Fibroblast of skin of abdomen (primary cell): ENCODE data around the gene SEMA3D.
A peak's percentile ranks its signal among the peaks of the same experiment; 100 is the strongest.

Experiments
- DNase-seq: peaks from one replicate; pipeline ENCODE4 v3.0.0-alpha.2; 2013

The SEMA3D gene

DNA sequence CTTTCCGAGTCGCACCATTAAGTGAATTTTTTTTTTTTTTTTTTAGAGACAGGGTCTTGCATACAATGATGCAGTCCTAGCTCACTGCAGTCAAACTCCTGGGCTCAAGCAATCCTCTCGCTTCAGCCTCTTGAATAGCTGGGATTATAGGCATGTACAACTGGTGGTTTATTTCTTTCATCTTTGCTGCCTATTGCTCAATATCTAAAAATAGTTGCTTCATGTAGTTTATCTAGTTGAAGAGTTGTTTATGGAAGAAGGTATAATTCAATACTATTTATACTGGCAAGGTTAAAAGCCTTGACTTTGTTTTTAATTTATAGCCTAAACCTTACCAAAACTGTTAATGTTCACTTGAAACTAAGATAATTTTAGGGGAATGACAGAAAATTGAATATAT lies 66.9 kb downstream of the SEMA3D start:
- DNase-seq = no peak

DNA sequence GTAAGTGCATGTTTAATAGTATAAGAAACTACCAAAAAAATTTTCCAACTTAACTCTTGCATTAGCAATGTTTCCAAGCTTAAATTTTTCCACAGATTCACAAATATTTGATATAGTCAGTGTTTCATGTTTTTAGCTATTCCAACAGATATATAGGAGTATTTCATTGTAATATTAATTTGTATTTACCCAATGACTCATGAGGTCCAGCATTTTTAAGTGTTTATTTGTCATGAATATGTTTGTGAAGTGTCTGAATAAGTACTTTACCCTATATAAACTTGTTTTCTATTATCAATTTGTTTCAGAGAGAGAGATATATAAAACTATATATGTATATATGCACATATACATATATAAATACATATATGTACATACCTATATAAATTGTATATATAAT lies 71.0 kb downstream of the SEMA3D start:
- no peak for DNase-seq

GRCh38 chr7:85115006-85115405 lies 71.8 kb downstream of the SEMA3D start:
- DNase-seq = no peak

DNA sequence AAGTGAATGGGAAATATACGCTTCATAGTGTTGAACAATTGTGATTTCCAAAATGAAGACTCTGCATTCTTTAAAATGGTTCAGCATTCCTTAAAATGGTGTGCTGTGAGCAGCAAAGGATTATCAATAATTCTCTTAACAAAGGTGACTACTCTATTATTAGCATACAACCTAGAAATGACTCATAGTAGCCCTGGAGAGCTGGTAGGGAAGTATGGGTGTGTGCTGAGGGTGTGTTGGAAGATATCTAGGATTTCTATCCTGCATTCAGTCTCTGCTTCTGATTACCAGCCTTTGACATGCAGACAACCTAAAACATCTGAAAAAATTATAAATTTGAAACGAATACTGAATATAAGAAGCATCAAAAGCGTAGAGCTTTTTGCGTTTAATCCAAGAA lies 72.5 kb downstream of the SEMA3D start:
- no peak for DNase-seq

DNA sequence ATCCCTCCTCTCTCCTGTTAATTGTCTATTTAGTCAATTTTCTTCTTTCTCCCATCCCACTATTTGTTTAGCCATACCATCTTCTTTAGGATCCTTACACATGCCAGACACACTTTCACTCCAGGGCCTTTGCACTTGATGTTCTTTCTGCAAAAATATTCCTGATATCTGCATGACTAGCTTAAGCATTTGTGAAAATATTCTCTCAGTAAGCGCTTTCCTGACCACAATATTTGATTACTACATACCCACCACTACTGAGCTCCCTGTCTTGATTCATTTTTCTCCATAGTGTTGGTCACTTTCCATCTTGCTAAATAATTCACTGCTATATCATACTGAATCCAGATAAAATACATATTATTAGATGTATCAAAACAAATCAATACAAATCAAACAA lies 75.1 kb downstream of the SEMA3D start:
- DNase-seq = peak; percentile 45

- DNase-seq = no peak
Observed at GRCh38 chr7:85106719-85107118, 80.1 kb downstream of the SEMA3D start.

GRCh38 chr7:85104432-85105205 lies 82.2 kb downstream of the SEMA3D start:
- DNase-seq = peak; percentile 38

DNA sequence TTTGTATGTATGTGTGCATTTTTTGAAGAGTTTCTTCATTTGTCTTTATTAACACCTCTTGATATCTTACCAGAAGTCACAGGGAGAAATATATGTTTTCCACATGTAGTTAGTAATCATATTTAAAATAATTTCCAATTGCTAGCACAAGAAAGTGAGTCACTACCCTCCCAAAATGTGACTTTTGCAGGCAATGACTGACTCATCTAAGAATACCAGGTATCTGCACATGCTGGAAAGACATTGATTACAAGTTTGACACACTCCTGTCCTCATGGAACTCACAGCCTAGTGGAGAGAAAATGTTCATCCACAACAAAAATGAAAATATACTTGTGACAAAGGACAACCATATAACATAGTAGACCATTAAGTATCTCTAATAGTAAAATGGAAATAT lies 82.9 kb downstream of the SEMA3D start:
- no peak for DNase-seq

DNA sequence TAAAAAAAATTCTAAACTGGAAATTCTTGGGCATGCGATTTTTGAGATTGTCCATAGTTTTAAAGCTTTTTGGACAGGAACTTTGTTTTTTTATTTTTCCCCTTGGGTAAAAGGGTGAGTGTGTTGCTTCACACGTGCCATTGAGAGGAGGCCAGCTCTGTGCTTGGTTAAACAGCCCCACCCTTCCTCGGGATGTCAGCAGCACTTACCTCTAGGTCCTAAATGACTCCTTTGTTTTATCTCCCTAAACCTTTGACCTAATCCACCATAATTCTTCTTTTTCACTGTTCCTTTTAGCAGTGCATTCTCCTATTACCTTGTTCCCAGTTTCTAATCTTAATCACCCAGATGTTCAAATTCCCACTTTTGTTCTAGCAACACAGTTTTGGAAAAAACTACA lies 83.5 kb downstream of the SEMA3D start:
- no peak for DNase-seq

DNA sequence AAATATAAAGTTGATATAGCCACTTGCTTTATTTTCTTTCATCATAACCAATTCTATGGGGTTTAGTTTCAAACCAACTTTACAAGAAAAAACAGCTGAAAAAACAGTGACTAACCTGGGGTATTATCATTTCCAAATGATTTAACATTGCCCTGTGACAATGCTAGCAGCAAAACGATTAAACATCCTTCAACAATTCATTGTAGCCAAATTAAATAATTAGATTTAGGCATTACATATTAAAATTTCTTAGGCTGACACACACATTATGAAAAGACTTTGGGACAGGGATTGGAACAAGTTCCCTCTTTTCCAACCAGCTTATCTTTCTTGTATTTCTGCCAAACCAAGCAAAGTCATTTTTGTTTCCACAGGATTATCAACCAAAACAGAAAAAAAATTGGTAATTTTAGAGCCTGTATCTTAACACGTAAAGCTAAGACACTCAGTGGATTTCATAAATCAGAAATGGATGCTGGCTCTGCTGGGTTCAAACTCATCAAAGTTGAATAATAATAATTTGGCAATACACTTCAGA lies 84.0 kb downstream of the SEMA3D start:
- DNase-seq = peak; percentile 53

- no peak for DNase-seq
Observed at GRCh38 chr7:85101347-85101746, 85.5 kb downstream of the SEMA3D start.

- no peak for DNase-seq
Observed at GRCh38 chr7:85097844-85098243, 89.0 kb downstream of the SEMA3D start.

DNA sequence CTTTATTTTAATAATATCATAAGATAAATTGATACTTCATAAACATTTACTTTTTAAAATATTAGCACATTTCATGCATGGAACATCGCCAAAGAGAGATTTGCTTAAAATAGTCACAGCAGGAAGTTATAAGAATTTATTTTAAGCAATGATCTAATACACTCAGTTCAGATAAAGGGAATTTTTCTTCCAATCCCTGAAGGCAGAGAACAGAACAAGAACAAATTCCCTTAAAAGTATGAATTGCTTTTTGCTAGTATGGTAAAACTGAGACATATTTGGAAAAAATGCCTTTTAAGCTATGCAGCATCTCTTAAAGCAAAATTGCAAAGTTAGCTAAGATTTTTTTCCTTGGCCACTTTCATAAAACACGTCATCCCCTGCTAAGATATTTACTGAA lies 91.0 kb downstream of the SEMA3D start:
- no peak for DNase-seq

DNA sequence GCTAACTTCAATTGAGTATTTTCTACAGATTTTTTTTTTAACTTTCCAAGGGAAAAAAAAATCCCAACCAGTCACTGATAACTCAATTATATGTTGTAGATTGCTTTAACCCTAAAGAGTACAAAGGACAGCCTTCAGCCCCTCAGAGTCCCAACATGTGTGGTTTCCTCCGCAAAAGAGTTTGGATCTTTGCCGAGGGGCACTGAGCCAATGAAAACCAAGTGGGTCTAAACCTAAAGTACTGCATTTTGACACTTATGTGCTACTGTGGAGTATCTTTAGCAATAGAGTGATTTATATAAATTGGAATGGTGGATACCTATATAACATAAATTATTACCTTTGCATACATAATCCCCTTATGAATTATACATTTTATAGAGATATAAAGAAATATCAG lies 91.5 kb downstream of the SEMA3D start:
- DNase-seq = no peak

DNA sequence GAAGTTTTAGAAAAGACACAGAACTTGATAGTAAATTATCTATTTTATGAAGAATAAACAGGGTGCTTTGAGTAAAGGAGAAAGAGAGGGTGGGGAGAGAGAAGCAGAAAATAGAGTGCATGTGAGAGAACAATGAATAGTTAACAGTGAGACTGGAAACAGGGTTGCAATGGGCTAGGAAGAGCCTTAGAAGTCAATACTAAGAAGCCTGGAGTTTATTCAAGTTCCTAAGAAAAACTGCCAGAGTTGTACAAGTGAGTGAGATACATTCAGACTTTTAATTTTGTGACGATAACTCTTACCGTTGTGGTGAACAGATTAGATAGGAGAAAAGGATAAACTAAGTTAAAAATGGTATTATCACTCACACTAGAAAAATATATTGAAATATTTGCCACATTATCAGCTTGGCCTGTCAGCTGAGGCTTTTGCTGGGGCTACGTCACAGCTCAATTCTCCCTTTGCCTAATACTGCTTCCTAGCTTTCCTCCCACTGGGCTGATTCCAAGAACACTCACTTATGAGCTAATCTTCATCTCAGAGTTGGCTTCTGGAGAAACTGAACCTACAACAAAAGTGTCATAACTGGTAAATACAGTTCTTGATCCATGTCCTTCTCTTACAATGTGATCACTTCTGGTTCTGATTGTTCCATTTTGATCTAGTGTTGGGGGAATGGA lies 92.7 kb downstream of the SEMA3D start:
- no peak for DNase-seq

DNA sequence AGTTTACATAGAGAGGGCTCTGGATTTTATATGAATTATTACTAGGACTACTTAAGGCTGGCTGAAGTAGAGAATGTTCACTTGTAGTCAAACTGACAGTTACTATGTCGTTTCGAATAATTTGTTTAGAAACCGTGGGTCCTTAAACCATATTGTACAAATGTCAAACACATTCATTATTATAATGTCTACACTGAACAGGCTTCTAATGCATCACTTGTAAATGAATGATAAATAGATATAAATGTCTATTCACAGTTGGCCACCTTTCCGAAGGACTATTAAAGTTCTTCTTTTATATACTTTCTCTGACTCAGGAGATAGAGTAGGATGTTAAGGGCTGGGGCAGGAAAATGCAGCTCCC lies 95.3 kb downstream of the SEMA3D start:
- no peak for DNase-seq

GRCh38 chr7:85090919-85091564 lies 95.8 kb downstream of the SEMA3D start:
- no peak for DNase-seq

- DNase-seq = no peak
Observed at GRCh38 chr7:85090143-85090542, 96.7 kb downstream of the SEMA3D start.

- no peak for DNase-seq
Observed at GRCh38 chr7:85081846-85082245, 105.0 kb downstream of the SEMA3D start.

DNA sequence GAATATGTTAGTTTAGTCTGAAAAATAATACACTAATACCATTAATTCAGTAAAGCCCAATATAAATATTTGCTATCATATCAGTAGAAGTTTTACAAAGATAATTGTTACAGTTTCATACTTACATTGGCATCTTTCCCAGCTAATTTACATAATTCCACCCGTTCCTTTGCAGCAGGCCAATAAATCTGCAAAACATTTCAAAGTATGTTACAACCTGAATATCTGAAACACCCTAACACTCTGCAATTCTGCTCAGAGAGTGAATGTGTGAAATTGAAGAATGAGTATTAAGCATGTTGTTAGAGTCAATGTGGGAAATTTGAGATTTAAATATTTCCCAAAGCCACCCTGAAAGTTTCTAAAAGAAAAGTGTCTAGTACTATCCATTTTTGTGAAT lies 105.5 kb downstream of the SEMA3D start:
- no peak for DNase-seq

GRCh38 chr7:85079434-85079833 lies 107.4 kb downstream of the SEMA3D start:
- DNase-seq = no peak

GRCh38 chr7:85078181-85078580 lies 108.7 kb downstream of the SEMA3D start:
- DNase-seq = no peak

GRCh38 chr7:85075864-85076263 lies 111.0 kb downstream of the SEMA3D start:
- no peak for DNase-seq

GRCh38 chr7:85074992-85075391 lies 111.9 kb downstream of the SEMA3D start:
- DNase-seq = peak; percentile 27
